ENCODE results near the gene POGLUT3. TPM values are rescaled to one million over a fixed set of nuclear protein-coding genes. Genes with fewer than 3 reads are reported as not detected.

Gene POGLUT3
- total RNA-seq, 6 donors from 2014 or later: 4.9 to 24.5 (median 15.8) TPM

- peaks cover 4 to 25% (median 16%) of the 10 kb centered on the region in 4 donors for H3K36me3 ChIP-seq
- no peak overlapping the region for H3K4me3 ChIP-seq
- H3K4me1 ChIP-seq: peaks cover 5 to 11% (median 8%) of the 10 kb centered on the region in 4 donors
- ATAC-seq (ENCODE audit: low FRiP score in 2 of 2) (no peak), DNase-seq (no peak)
- no peak overlapping the region for H3K27ac ChIP-seq
- WGBS, 2 donors: 70 to 80% methylated on average over 3 of the region's 3 CpGs
- no peaks in the 10 kb centered on the region for H3K27me3 ChIP-seq
- H3K9me3 ChIP-seq: no peaks in the 10 kb centered on the region
- no peak for TF ChIP-seq EP300 (IDR thresholded peaks at IDR 0.05)
- TF ChIP-seq POLR2AphosphoS5 (IDR thresholded peaks at IDR 0.05): no peak
- TF ChIP-seq, protein P1, sequence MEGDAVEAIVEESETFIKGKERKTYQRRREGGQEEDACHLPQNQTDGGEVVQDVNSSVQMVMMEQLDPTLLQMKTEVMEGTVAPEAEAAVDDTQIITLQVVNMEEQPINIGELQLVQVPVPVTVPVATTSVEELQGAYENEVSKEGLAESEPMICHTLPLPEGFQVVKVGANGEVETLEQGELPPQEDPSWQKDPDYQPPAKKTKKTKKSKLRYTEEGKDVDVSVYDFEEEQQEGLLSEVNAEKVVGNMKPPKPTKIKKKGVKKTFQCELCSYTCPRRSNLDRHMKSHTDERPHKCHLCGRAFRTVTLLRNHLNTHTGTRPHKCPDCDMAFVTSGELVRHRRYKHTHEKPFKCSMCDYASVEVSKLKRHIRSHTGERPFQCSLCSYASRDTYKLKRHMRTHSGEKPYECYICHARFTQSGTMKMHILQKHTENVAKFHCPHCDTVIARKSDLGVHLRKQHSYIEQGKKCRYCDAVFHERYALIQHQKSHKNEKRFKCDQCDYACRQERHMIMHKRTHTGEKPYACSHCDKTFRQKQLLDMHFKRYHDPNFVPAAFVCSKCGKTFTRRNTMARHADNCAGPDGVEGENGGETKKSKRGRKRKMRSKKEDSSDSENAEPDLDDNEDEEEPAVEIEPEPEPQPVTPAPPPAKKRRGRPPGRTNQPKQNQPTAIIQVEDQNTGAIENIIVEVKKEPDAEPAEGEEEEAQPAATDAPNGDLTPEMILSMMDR (IDR thresholded peaks at IDR 0.05): no peak
- no peak for TF ChIP-seq POLR2A (IDR thresholded peaks at IDR 0.05)
Observed at GRCh38 chr11:108491936-108492335, 6.2 kb downstream of the POGLUT3 start.

DNA sequence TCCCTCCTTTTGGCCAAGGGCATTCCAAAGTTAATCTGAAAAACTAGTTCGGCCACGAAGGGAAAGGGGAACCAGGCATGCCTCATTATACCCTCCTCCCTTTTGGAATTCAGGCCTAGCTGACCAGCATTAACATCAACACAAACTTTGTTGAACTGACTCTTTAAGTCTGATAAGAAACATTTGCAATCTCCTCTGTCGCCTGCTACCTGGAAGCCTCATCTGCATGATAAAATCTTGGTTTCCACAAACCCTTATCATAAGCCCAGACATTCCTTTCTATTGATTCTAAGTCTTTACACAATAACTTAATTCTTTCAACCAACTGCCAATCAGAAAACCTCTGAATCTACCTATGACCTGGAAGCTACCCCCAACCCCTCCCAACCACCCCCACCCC is 11.4 kb downstream of the POGLUT3 start:
- Histone ChIP-seq H3K4me1 (no peaks in the 10 kb centered on the region), H3K27me3 (no peaks in the 10 kb centered on the region), H3K36me3 (peaks cover 7 to 53% (median 25%) of the 10 kb centered on the region in 4 donors), H3K9me3 (no peaks in the 10 kb centered on the region), H3K27ac (no peak overlapping the region), H3K4me3 (no peak overlapping the region)
- ATAC-seq (ENCODE audit: low FRiP score in 2 of 2) (no peak), DNase-seq (no peak)
- TF ChIP-seq POLR2A (IDR thresholded peaks at IDR 0.05): no peak
- TF ChIP-seq, protein P1 (IDR thresholded peaks at IDR 0.05): no peak
- TF ChIP-seq POLR2AphosphoS5 (IDR thresholded peaks at IDR 0.05): no peak
- no peak for TF ChIP-seq EP300 (IDR thresholded peaks at IDR 0.05)
- WGBS, 2 donors: 94% methylated on average over 3 of the region's 3 CpGs

DNA sequence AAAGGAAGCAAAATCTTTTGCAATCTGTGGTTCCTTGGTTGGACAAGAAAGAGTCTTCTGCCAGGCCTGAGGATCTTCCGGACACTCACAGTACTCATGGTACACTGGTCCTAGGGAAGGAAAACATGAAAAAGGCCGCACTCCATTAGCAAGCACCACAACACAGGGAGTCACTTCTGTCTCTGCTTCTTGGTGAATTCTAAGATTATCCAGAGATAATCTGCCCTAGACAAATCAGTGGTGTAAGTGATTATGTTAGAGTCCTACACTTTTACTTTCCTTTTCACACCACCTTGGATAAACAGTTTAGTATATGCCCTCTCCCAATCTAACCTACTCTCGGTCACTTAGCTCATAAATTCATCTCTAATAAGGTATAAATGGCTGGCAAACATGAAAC is 11.9 kb downstream of the POGLUT3 start:
- no peaks in the 10 kb centered on the region for H3K4me1 ChIP-seq
- H3K27ac ChIP-seq: no peak overlapping the region
- no peaks in the 10 kb centered on the region for H3K9me3 ChIP-seq
- no peaks in the 10 kb centered on the region for H3K27me3 ChIP-seq
- TF ChIP-seq, protein P1 (IDR thresholded peaks at IDR 0.05): no peak
- no peak for TF ChIP-seq EP300 (IDR thresholded peaks at IDR 0.05)
- TF ChIP-seq POLR2A (IDR thresholded peaks at IDR 0.05): no peak
- no peak for TF ChIP-seq POLR2AphosphoS5 (IDR thresholded peaks at IDR 0.05)
- ATAC-seq (ENCODE audit: low FRiP score in 2 of 2) (no peak), DNase-seq (no peak)
- H3K4me3 ChIP-seq: no peak overlapping the region
- H3K36me3 ChIP-seq: peaks cover 7 to 57% (median 25%) of the 10 kb centered on the region in 4 donors
- WGBS, 2 donors: 95 to 96% methylated on average over 3 of the region's 3 CpGs

DNA sequence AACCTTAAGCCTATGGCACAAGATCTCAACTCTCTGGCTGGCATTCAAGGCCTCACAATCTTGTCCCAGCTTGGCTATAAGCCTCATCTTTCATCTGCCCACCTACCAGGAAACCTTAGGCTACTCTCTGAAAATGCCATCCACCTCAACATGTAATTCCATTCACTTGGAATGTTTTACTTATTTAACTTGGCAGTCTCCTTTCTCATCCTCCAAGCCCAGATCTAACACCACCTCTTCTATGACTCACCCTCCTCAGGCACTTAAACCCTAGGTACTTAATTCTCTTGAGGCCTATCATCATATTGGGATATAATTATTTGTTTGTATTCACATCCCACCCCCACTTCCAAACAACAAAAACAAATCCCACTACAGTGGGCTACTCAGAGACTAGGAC is 15.0 kb downstream of the POGLUT3 start:
- H3K27me3 ChIP-seq: no peaks in the 10 kb centered on the region
- no peak for TF ChIP-seq EP300 (IDR thresholded peaks at IDR 0.05)
- TF ChIP-seq, protein P1 (IDR thresholded peaks at IDR 0.05): no peak
- no peak for TF ChIP-seq POLR2AphosphoS5 (IDR thresholded peaks at IDR 0.05)
- no peak for TF ChIP-seq POLR2A (IDR thresholded peaks at IDR 0.05)
- H3K9me3 ChIP-seq: no peaks in the 10 kb centered on the region
- no peaks in the 10 kb centered on the region for H3K4me1 ChIP-seq
- no peak overlapping the region for H3K4me3 ChIP-seq
- peaks cover 3 to 53% (median 9%) of the 10 kb centered on the region in 4 donors for H3K36me3 ChIP-seq
- DNase-seq: no peak
- H3K27ac ChIP-seq: no peak overlapping the region
- no peak for ATAC-seq (ENCODE audit: low FRiP score in 2 of 2)

- DNase-seq (no peak), ATAC-seq (ENCODE audit: low FRiP score in 2 of 2) (no peak)
- H3K36me3 ChIP-seq: peaks cover 0 to 56% (median 16%) of the 10 kb centered on the region in 4 donors
- H3K27ac ChIP-seq: no peak overlapping the region
- H3K4me3 ChIP-seq: no peak overlapping the region
- H3K9me3 ChIP-seq: no peaks in the 10 kb centered on the region
- TF ChIP-seq POLR2AphosphoS5 (IDR thresholded peaks at IDR 0.05): no peak
- TF ChIP-seq POLR2A (IDR thresholded peaks at IDR 0.05): no peak
- TF ChIP-seq EP300 (IDR thresholded peaks at IDR 0.05): no peak
- TF ChIP-seq, protein P1 (IDR thresholded peaks at IDR 0.05): no peak
- H3K4me1 ChIP-seq: no peaks in the 10 kb centered on the region
- 87 to 90% methylated on average over 11 of the region's 11 CpGs for WGBS, 2 donors
- no peaks in the 10 kb centered on the region for H3K27me3 ChIP-seq
Observed at GRCh38 chr11:108474664-108475463, 23.3 kb downstream of the POGLUT3 start.
